Heart right ventricle (tissue), 16 donors: ENCODE data around the gene WIPF1. TPM values are rescaled to one million over a fixed set of nuclear protein-coding genes. Genes with fewer than 3 reads are reported as not detected.

Experiments
- ATAC-seq, 8 donors: fragments of 200-7000 bp; cut with Tn5 transposase; one replicate each; pipeline ENCODE4 v1.9.1; 2020; ENCODE audit warnings: mild to moderate bottlenecking in 8 of 8, moderate library complexity in 8 of 8, moderate number of reproducible peaks in 1 of 8
- DNase-seq, 2 donors: peaks; one replicate each; pipeline ENCODE4 v3.0.0-alpha.2; 2020
- H3K27ac ChIP-seq, 10 donors: fragments of 200-600 bp; sonication (generic) in 2 of 10; one replicate each; pipeline versions ENCODE4 v1.5.0 to v1.8.0; 2020 to 2022; ENCODE audit warnings: mild to moderate bottlenecking in 3 of 10
- H3K27me3 ChIP-seq, 7 donors: fragments of 200-600 bp; one replicate each; pipeline ENCODE4 v1.8.0; 2021 to 2022; ENCODE audit warnings: mild to moderate bottlenecking in 2 of 7
- H3K36me3 ChIP-seq, 9 donors: fragments of 200-600 bp; sonication (generic) in 1 of 9; one replicate each; pipeline versions ENCODE4 v1.5.0 to v1.8.0; 2020 to 2022; ENCODE audit warnings: mild to moderate bottlenecking in 2 of 9
- H3K4me1 ChIP-seq, 9 donors: fragments of 200-600 bp; sonication (generic) in 1 of 9; one replicate each; pipeline versions ENCODE4 v1.5.0 to v1.8.0; 2020 to 2022; ENCODE audit warnings: mild to moderate bottlenecking in 4 of 9
- H3K4me3 ChIP-seq, 10 donors: fragments of 200-600 bp; sonication (generic) in 2 of 10; one replicate each; pipeline versions ENCODE4 v1.5.0 to v1.8.0; 2020 to 2022; ENCODE audit warnings: mild to moderate bottlenecking in 7 of 10, moderate library complexity in 2 of 10
- H3K9me3 ChIP-seq, 11 donors: fragments of 200-600 bp in 10 of 11; sonication (generic) in 2 of 11; one replicate each; pipeline versions ENCODE4 v1.5.0 to v1.8.0; 2013 to 2022; ENCODE audit warnings: mild to moderate bottlenecking in 2 of 11, control low read depth in 1 of 11, moderate library complexity in 1 of 11
- WGBS, 2 donors: extraction: QIAGEN DNeasy Blood & Tissue Kit; methylation state at CpG; one replicate each; pipeline ENCODE4 v1.1.7; 2013; ENCODE audit warnings: inconsistent platforms in 1 of 2; 5-methylcytosine and 5-hydroxymethylcytosine counted together
- intact Hi-C, 10 donors: fragments of 100-400 bp; cut with DNase I; formaldehyde crosslinking; loops; one replicate each; pipeline versions ENCODE4 v1.11.1 to v1.14.2; 2022
- polyA plus RNA-seq, 2 donors: library from polyadenylated mRNA; stranded (reverse); fragments of 200-250 nt; gene quantifications; one replicate each; pipeline ENCODE4 v1.2.3, GENCODE V29; 2013
- total RNA-seq, 10 donors: library from RNA; stranded (reverse); fragmentation: NEBNext Ultra II Directional in 3 of 10; extraction: Animal tissue kit (Norgen Biotek cat#: 25700) in 3 of 10; gene quantifications; one replicate each; pipeline versions ENCODE4 v1.2.1 to v1.2.4, GENCODE V29; 2021 to 2023
- TF ChIP-seq, protein P1 (sequence below), 9 donors: fragments of 200-600 bp; sonication (generic) in 2 of 9; IDR thresholded peaks; one replicate each; pipeline versions ENCODE4 v1.5.0 to v1.8.0; 2021 to 2022; ENCODE audit warnings: antibody characterized with exemption in 9 of 9, mild to moderate bottlenecking in 5 of 9, moderate library complexity in 1 of 9
- donor health status: Arrhythmogenic right ventricular cardiomyopathy.
- donor health status: ischemic (EF 13 %, LVEDD 7.1; RV severe dilation, severe dysfunction).
- donor health status: healthy with polysubstance abuse.
- donor health status: DM: no; HTN: yes; CAD: no.
- donor health status: DM: no; HTN: no; CAD: no.
- donor health status: ischemic (EF 25% LVEDD 6.9; RV normal size, moderate dysfunction).
- donor health status: ischemic (EF 25% LVEDD 5.7; RV mildly dilated, moderate dysfunction).
- donor health status: healthy.
- donor health status: DM: yes; HTN: yes; CAD: no.
- donor health status: Ischemic cardiomyopathy.
- donor health status: ischemic (EF 35%, LVEDD 5.7; RV mildly dilated, moderate dysfunction).
- donor health status: nonischemic (EF 11% LVEDD 7.7; RV severe dilation, severe dysfunction).
- donor health status: DM: yes; HTN: yes; CAD: no.
- donor health status: PGD.
- donor health status: ischemic (EF 29% LVEDD 5.4; RV normal size, mild dysfunction).
- donor health status: nonischemic (EF 23%, LVEDD 6.1; RV moderate dilation, normal function).

The WIPF1 gene
- total and polyA plus RNA-seq, 12 donors: 9.1 to 48.1 (median 15.6) TPM

DNA sequence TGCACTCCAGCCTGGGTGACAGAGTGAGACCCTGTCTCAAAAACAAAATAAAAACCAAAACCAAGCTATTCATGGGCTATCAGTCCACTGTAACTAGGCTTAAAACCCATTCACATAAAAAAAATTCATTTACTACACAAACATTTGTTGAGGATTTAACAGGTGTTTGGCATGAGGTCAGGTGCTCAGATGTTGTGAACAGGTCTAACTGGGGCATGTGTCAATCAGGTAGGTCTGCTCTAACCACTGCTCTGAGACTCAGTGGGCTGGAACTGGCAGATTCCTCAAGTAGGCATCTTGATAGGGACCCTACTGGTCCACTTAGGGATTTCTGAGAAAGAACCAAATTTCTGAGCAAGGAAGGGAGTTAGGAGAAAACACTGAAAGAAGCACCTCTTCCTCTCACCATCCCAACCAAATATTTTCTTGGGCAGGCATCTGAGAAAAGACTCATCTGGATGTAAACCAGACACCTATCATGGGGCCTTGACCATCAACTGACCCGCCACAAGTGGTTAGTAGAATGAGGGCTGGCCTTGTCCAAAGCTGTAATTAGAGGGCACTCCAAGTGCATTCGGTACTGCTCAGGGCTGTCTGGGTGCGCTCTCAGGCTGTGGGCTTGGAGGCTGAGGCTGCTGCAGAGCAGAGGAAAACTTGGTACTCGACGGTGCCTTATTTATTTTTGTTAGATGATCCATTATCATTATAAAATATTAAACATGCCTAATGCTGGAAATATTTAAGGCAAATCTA, 33.9 kb downstream of the WIPF1 start:
- TF ChIP-seq, protein P1, sequence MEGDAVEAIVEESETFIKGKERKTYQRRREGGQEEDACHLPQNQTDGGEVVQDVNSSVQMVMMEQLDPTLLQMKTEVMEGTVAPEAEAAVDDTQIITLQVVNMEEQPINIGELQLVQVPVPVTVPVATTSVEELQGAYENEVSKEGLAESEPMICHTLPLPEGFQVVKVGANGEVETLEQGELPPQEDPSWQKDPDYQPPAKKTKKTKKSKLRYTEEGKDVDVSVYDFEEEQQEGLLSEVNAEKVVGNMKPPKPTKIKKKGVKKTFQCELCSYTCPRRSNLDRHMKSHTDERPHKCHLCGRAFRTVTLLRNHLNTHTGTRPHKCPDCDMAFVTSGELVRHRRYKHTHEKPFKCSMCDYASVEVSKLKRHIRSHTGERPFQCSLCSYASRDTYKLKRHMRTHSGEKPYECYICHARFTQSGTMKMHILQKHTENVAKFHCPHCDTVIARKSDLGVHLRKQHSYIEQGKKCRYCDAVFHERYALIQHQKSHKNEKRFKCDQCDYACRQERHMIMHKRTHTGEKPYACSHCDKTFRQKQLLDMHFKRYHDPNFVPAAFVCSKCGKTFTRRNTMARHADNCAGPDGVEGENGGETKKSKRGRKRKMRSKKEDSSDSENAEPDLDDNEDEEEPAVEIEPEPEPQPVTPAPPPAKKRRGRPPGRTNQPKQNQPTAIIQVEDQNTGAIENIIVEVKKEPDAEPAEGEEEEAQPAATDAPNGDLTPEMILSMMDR (IDR thresholded peaks at IDR 0.05): no peak
- Histone ChIP-seq H3K27me3 (no peaks in the 10 kb centered on the region), H3K27ac (no peak overlapping the region), H3K36me3 (peaks cover 0 to 98% (median 22%) of the 10 kb centered on the region in 9 donors), H3K4me1 (peaks cover 5 to 25% (median 20%) of the 10 kb centered on the region in 9 donors), H3K9me3 (no peaks in the 10 kb centered on the region), H3K4me3 (no peak overlapping the region)
- ATAC-seq (peak in 2 of 8 donors; percentile 38 to 61), DNase-seq (no peak)
- intact Hi-C loops: loop anchor here in 2 of 10 donors (5.0 kb wide), 1 partner anchor 76 kb away; the partner anchor contains the start of gene GPR155 (in 2 of the 2)
- WGBS, 2 donors: 87 to 88% methylated on average over 5 of the region's 5 CpGs

DNA sequence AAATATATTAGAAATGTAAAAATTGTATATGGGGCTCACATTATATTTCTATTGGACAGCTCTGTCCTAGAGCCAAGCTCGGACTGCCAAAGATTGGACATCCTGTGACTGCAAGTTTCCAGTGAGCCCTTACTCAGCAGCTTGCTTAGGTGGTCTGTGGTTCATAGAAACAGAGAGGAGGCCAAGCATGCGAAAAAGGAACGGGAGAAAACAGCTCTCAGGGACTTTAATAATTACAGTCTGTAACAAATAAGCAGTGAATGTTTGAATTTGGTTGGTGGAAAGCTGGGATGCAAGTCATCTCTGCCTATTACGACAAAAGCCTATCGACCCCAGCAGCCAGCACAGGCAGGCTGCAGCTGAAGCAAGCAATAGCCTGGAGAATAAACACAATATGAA, 35.6 kb downstream of the WIPF1 start:
- 62 to 71% methylated on average over 5 of the region's 5 CpGs for WGBS, 2 donors
- Histone ChIP-seq H3K9me3 (no peaks in the 10 kb centered on the region), H3K4me3 (no peak overlapping the region), H3K36me3 (peaks cover 0 to 91% (median 13%) of the 10 kb centered on the region in 9 donors), H3K27me3 (no peaks in the 10 kb centered on the region), H3K27ac (peak overlapping the region in 8 of 10 donors; percentile 16 to 74 (median 62)), H3K4me1 (peaks cover 5 to 25% (median 17%) of the 10 kb centered on the region in 9 donors)
- DNase-seq (no peak), ATAC-seq (peak in 2 of 8 donors; percentile 54 to 66)
- TF ChIP-seq, protein P1 (IDR thresholded peaks at IDR 0.05): no peak
- intact Hi-C loops: loop anchor here in 2 of 10 donors (5.0 kb wide), 1 partner anchor 75 kb away; the partner anchor contains the start of gene GPR155 (in 2 of the 2)

DNA sequence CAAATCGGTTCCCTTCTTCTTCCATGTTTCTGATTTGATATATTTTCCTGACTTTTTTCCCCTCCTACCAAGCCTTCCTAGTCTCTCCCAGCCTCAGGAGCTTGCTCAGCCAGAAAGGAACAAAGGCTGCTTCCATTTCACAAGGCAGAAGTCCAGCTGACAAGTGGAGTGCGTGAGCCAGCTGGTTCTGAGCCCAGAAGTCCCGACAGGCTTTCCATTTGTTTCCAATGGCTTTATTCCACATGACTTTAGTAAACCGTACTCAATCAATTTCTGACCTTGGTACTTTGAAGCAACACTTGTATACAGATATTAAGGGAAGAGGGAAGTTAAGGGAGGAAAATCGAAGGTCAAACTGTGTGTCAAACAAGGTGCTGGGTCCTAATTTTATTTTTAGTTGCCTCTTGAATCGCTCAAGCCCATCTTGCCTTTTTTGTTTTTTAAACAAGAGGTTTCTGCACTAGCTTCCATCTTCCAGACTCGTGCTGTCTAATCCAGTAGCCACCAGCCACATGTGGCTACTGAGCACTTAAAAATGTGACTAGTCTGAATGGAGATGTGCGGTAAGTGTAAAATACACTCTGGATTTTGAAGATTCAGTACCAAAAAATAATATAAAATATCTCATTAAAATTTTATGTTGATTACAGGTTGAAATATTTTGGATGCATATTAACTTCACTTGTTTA, 36.2 kb downstream of the WIPF1 start:
- WGBS, 2 donors: 19 to 21% methylated on average over 8 of the region's 8 CpGs
- H3K9me3 ChIP-seq: no peaks in the 10 kb centered on the region
- no peaks in the 10 kb centered on the region for H3K27me3 ChIP-seq
- peaks cover 0 to 85% (median 9%) of the 10 kb centered on the region in 9 donors for H3K36me3 ChIP-seq
- peak overlapping the region in 2 of 10 donors; percentile 3 to 26 for H3K4me3 ChIP-seq
- TF ChIP-seq, protein P1 (IDR thresholded peaks at IDR 0.05): no peak
- ATAC-seq (peak; percentile 90 to 97 (median 96)), DNase-seq (peak; percentile 76 to 87)
- intact Hi-C loops: loop anchor here in 2 of 10 donors (5.0 kb wide), 1 partner anchor 74 kb away; the partner anchor contains the start of gene GPR155 (in 2 of the 2)
- H3K27ac ChIP-seq: peak overlapping the region in 9 of 10 donors; percentile 27 to 74 (median 62)
- peaks cover 5 to 28% (median 18%) of the 10 kb centered on the region in 9 donors for H3K4me1 ChIP-seq

DNA sequence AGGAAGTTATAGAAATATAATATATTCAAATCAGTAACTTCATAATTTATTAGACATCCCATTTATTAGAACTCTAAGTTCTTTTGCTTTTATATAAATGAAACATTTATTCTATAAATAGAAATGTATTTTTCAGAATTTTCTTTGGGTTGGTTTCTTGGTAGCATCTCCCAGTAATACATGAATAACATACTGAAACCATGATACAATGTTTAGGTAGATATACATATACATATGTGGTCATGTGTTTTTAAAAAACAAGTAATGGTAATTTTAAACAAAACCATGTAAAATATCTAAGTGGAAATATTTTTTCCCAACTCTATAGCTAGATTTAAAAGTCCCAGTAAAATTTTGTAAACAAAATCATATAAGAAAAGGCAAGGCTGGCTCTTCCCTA, 36.9 kb downstream of the WIPF1 start:
- Histone ChIP-seq H3K36me3 (peaks cover 0 to 78% (median 5%) of the 10 kb centered on the region in 9 donors), H3K27me3 (no peaks in the 10 kb centered on the region), H3K9me3 (no peaks in the 10 kb centered on the region), H3K27ac (peak overlapping the region in 7 of 10 donors; percentile 27 to 74 (median 62)), H3K4me1 (peaks cover 5 to 35% (median 21%) of the 10 kb centered on the region in 9 donors), H3K4me3 (peak overlapping the region in 1 of 10 donors; percentile 3)
- TF ChIP-seq, protein P1 (IDR thresholded peaks at IDR 0.05): no peak
- intact Hi-C loops: loop anchor here in 2 of 10 donors (5.0 kb wide), 1 partner anchor 73 kb away; the partner anchor contains the start of gene GPR155 (in 2 of the 2)
- DNase-seq (no peak), ATAC-seq (no peak)
